AG08396 (cell line): Measurements from ENCODE around the gene BICD2.

Experiments
- DNase-seq: peaks from one replicate; pipeline ENCODE4 v3.0.0; 2012; ENCODE audit warnings: low spot score, mixed read lengths

The BICD2 gene

DNA sequence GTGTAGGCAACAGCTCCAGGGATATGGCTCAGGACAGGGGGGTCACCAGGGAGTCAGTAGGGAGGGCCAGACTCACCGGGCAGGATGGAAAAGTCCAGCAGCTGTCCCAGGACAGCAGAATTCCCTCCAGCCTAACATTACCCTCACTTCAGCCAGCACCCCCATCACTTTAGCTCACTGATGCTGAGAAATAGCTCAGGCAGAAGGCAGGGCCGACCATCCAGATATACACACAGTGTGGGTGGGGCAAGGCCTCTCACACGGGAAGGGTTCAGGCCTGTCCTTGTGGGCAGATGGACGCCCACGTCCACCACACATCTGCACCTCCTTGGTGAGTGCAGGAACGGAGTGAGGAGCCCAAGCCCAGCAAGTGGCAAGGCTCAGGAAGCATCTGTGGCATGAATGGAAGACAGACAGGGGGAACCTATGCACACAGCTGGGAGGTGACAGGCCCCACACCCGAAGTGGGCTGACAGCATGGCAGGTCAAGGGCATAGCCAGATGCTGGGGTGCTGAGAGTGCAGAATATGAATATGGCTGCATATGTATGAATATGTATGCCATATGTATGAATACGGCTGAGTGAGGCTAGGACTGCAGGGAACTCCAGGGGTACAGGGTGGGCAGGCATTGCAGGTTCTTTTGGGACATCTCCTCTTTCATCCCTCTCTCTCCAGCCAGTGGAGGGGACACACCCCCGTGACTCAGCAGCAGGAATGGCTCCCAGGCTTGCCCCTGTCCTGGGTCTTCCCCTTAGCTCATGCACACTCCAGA is 17.0 kb downstream of the BICD2 start:
- DNase-seq, result no peak

DNA sequence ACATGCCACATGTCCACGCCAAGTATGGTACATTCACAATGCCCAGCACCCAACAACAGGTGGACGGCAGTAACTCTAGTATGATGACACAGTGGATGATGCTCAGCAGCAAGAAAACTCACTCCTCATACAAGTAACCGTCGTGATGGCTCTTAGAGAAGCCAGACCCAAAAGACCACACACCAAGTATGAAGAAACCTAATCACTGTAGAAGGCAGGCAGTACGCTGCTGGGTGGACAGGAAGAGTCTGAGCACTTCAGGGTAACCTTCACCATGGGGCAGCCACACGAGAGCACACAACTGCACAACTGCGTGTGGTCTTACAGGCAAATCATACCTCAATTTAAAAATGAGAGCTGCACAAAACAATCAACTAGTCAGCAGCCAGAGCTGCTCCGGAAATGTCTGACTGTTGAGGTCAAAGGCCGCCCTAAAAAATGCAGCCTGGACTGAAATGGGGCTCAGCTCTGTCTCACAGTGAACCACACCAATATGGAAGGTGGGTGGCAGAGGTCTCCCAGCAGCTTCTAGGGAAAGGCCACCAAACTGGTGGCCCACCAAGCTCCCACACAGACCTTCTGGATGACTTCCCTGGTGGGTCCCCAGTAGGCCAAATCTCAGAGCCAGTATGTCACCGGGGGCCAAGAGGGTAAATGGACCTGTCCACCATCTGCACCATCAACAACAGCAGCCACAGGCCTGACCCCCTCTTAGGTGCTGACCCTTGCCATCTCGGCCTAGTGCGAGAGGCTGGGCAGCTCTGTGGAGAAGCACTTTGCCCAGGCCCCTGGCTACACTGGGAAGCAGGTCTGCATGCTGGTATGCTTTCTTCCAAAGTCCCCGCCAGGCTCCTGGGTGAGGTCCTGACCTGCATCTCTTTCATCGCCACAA is 17.8 kb downstream of the BICD2 start:
- DNase-seq, result peak; percentile 42

DNA sequence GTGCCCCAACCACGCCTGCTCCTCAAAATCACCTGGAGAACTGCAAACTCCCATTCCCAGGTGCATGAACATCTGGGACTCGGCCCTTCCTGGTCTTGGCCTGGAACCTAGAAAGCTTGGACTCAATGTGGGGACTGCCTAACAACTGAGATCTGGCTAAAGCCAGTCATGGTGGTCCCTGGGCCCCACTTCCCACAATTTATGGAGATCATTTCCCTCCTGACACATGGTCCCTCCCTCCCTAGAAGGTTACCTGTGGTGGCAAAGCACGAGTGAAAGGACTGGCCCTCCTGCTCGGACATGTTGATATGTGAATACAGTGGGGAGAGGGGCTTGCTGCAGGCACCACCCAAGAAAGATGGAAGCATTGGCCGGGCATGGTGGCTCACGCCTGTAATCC is 18.8 kb downstream of the BICD2 start:
- DNase-seq, result no peak

DNA sequence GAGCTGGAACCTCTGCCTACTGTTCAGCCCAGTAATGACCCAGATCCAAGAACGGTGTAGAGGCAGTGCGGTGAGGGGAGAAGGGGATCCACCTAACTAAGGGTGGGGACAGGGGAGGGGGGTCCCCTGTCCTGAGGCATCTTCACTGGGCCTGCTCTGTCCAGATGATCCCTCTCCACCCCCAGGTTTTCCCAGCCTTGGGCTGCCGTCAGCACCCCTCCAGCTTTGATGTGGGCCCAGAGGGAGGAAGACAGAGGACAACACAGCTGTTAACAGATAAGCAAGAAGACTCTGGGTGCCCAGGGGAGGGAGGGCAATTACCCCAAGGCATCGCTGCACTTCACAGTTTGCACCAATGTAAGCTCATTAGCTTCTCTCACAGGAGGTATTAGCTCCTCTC is 19.3 kb downstream of the BICD2 start:
- DNase-seq, result no peak

DNA sequence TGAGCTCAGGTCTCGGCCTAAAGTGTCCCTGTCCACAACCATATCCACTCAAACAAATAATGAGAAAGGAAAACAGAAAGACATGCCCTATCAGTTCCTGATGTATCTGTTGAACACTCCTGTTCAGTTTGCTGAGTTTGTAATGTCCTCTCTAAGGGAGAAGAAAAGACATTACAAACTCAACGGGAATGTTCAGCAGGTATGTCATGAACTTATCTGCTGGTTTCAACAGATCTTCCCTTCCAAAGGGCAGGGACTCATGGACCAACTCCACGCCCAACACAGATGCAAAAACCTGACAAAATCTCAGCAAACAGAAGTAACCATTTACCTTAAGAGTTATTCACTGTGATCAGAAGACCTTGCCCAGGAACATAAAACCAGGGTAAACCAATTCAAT is 23.7 kb downstream of the BICD2 start:
- no peak for DNase-seq

DNA sequence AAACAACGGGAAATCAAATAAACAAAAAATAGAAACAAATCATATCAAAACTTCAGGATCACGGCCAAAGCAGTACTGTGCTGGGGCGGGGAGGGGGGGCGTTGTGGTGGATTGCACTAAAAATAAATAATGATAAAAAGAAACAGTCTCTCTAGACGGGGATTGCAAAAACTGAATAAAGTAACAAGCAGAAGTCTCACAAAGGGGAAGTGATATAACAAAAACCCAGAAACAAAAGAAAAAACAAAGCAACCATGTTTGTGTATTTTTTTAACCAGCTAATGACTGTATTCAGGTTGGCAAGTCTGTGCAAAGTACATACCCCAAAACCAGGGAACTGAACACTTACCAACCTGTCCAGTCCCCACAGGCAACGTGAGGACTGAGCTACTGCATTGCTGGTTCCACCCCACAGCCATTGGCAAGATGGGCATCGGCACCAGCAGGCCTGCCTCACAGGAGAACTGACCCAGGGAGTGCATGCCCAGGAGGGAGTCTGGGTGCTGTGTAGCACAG is 24.1 kb downstream of the BICD2 start:
- DNase-seq, result no peak

DNA sequence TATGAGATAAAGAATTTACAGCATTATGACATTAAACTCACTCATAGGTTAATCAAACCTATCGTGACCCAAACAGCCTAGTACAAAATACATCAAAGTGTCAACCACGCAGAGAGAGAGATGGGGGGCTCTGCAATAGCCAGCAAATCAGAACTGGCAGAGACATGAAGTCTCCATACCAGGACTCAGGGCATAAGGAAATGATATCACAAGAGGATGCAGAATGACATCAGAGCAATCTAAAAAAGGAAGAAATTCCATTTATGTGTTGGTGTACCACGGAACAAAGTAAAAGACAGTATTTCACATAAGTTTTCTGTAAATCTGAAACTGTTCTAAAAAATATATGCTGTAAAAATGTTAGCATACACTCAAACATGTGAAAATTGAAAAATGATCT is 24.6 kb downstream of the BICD2 start:
- DNase-seq, result no peak

DNA sequence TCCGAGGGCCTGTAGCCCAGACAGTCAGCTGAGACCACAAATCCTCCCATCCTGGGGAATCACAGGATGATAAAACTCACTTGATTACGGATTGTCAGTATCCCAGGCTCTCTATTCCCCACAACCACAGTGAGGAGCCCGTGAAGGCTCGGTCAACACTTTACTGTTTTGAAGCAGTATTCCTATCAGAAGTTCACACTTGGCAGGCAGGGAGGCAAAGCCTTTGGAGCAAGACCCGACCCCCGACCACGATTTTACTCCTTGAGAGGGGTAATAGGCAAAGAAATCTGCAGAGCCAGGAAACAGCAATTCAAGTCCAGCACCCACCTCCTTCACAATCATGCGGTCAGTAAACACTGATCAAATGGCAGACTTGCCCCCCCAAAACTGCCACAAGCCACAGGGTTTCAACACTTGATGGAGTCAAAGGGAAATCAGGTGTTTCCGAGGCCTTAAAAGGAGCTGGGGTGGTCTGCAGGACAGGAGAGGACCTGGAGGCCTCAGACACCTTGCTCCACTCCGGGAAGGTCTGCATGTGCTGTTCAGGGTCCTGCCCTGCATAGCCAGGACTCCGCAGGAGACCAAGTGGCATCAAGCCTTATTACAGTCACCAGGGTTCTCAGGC is 25.2 kb downstream of the BICD2 start:
- no peak for DNase-seq

DNA sequence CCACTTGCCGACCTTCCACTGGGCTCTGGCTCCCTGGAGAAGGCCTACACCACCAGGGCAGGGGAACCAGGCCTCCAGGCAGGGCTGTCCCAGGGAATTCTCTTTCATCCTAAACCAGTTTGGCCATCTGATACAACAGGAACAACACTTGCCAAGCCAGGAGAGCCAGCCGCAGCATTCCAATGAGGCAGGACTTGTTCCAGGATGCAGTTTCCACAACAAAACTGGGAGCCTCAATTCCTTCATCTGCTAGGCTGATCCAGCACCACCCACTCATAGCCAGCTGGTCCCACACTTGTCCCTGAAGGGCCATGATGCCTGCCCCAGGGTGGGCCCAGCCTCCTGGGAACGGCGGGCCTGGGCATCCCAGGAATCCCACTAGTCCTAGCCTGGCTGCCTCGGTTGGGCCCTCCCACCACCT is 26.0 kb downstream of the BICD2 start:
- DNase-seq, result peak; percentile 63

DNA sequence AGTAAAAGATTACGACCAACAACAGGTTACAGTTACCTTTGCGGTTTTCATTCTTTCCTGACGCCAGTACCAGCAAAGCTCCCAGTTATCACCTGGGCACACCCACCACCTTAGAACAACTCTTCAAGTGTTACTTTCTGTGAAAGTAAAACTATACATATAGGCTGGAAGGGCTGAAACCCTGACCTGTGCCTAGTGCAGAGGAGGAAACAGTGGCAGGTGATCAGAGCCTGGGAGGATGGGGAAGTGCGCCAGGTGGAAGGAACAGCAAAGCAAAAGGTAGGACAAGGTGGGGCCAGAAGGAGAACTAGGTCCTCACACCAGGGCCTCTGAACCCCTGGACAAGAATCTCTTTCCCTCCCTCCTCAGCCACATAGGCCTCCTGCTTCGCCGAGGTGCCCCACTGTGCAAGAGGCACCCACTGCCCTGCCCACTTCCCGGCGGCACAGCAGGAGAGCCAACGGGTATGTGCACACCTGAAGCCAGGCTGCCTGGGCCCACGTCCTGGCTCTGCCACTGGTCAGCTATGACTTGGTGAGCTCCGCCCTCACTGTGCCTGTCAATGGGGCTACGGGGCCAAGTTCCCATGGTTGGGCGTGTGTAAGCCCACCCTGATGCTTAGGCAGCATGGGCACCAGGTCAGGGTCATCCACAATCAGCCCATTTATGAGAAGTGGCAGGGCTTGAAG is 26.9 kb downstream of the BICD2 start:
- DNase-seq, result no peak

DNA sequence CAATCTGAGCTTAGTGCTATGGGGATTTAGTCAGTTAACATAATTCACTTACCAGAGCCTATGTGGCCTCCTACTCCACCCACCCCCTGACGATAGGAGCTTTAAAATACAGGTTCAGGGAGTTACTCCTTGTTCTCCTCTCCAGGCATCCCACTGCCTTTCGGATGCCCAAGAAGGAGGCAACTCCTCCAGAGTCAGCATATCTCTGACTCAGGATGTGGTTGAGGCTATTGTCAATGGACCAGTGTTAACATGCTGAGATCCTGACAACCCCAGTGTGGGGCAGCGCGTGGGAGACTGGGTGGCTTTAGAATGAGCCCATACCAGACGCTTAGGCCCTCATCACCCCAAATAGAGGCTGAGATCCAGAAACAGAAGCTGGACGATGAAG is 27.4 kb downstream of the BICD2 start:
- no peak for DNase-seq

DNA sequence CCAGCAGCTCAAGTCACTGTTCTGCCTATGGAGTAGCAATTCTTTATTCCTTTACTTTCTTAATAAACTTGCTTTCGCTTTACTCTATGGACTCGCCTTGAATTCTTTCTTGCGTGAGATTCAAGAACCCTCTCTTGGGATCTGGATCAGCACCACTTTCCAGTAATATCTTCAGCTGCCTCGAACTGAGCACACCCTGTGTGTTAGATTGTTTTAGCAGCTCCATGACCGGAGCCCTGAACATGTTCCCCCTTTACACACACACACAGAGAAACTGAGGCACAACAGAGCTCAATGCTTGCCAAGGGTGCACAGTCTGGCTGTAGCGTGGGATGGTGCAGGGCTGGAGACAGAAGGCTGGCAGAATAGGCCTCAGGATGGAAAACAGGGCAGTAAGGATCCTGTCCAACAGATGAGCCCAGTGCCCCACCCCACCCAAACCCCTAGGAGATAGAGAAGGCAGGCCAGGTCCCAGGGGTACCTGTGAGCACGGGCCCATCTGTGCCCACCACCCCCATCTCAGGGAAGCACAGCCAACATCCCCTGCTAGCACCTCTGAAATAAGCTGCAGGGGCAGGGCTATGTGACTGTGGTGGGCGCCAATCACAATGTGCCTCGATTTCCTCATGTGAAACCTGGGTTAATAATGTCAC is 27.9 kb downstream of the BICD2 start:
- no peak for DNase-seq

DNA sequence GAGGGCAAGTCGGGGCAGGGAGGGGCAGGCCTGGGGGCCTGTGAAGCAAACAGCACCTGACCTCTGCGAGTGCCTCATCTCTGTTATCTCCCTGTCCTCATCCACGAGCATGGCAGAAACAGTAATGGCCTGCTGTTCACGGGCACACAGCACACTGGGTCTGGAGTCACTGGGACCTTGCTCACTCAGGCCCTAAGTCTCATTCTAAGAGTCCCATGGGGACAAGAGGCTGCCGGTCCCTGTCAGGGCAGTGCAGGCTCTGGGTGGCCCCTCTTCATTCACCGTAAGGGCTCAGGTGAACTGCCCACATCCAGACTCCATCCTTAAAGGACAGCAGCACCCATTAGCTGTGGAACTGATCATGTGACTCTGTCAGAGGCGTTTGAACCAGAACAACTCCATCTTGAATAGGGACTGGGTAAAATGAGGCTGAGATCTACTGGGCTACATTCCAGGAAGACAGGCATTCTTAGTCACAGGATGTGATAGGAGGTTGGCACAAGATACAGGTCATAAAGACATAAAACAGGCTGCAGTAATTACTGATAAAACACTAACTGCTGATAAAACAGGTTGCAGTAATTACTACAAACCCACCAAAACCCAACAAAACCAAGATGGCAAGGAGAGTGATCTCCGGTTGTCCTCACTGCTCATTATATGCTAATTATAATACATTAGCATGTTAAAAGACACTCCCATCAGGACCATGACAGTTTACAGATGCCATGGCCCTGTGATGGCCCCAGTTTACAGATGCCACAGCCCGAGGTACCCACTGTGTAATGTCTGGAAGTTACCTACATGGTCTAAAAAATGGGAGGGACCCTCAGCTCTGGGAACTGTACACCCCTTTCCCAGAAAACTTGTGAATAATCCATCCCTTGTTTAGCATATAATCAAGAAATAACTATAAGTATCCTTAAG is 28.7 kb downstream of the BICD2 start:
- no peak for DNase-seq

DNA sequence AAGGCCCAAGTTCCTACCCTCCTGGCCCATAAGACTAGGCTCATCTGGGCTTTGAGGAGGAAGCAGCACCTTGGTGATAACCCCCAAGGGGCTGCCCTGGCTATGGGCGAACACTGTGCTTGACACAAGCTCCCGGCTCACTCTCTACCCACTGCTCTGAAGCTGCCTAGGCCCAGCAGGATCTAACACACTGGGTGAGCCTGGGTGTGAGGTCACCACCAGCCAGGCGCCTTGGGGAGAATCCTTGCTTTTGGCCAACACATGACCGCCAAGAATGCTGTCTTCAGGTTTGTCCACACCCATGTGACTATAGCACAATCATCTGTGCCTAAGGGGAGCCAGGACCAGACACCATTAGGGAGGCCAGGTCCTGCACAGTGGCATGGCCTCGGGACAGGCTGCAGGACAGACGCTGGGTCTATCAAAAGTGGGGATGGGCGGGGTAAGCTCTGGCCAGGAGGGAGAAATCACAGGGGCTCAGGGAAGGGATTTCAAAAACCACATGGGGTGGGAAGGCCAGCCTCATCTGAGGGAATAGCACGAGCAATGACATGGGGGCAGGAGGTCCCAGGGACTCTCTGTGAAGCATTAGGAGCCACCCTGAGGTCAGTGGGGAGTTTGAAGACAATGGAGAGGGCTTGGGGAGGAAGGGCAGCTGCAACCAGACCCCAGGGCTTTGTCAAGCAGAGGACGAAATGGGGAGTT is 29.6 kb downstream of the BICD2 start:
- no peak for DNase-seq

DNA sequence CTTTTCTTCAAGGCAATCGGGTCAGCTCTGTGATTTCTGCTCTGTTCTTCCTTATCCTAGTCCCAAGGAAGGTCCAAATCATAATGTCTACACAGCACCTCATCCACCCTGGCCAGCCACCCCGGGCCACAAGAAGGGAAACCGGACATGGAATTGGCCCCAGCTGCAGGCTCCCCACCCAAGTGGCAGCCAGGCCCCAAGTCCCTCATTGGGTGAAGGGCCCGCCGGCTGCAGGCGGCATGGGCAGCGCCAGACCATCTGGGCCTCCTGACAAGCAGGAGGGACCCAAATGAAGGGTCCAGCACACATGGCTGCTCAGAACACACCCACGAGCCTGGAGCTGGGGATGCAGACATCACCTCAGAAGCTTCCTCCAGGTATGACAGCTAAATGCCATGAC is 33.7 kb downstream of the BICD2 start:
- DNase-seq, result no peak

DNA sequence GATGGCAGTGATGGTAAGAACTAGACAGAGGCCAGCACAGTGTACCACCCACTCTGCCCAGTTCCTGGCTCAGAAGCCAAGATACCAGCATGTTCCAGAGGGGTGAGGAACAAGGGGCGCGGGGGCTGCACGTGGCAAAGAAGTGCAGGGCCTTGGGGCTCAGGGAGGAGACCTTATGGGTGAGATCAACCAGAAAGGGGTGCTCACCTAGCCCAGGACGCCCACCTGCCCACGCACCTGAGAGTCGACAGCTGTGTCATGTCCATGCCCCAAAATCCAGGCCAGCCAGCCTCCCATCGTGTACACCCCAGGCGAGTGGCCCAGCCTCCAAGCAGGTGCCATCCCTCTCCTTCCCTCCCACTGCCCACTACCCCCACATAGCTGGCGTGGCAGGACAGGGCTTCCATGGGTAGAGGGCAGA is 34.9 kb downstream of the BICD2 start:
- no peak for DNase-seq

DNA sequence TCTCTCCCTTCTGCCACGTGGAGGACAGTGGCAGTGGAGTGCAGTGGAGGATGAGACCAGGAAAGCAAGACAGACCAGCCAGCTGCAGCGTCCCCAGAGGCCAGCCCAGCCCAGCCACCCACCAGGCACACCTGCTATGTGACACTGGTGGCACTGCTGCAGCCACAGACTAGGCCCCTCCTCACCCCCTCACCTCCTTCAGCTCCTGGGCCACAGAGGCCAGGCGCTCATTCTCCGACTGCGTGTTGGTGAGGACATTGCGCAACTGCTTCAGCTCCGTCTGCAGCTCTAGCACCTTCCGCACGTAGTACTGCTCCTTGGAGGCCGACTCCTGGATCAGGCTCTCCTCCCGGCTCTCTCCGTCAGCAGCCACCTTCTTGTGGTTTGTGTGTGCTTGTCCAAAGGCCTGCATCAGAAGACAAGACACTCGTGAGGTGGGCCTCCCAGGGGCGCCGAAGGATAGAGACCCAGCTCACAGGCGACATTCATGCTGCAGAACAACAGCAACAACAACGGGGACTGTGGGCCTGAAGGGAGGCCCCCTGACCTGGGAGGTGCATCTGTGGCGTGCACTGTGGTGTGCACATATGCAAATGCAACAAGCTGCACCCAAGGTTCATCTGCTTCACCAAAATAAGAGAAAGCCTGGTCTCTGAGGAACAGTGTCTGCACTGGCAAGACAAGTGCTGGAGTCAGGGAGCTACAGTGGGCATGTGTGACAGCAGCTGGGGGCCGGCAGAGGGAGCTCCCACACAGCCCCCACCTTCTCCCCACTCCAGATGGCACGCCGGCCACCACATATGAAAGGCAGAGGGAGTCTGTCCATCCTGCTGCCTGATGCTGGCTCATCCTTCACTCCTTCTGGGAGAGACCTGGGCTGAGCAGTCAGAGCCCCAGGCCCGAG is 35.5 kb downstream of the BICD2 start:
- peak; percentile 63 for DNase-seq
